Thoracic aorta (tissue), 2 donors: Measurements from ENCODE around the gene TBC1D4. TPM values are rescaled to one million over a fixed set of nuclear protein-coding genes. Genes with fewer than 3 reads are reported as not detected.

Source experiments
- ATAC-seq: fragments of 150-250 bp; one replicate; pipeline ENCODE4 v1.8.0; 2017; ENCODE audit warnings: low read depth; ENCODE audit not compliant: insufficient number of reproducible peaks, low FRiP score
- DNase-seq: peaks from one replicate; pipeline ENCODE4 v3.0.0-alpha.2; 2020; ENCODE audit warnings: low spot score
- H3K27ac ChIP-seq, 2 donors: fragments of 200-600 bp; sonication (generic); 1 replicate in 1 of 2; 2 replicates in 1 of 2; pipeline ENCODE4 v1.5.1; 2016; ENCODE audit warnings: mild to moderate bottlenecking in 2 of 2, moderate library complexity in 2 of 2
- H3K27me3 ChIP-seq: fragments of 200-600 bp; sonication (generic); replicated peaks from 2 replicates; pipeline ENCODE4 v1.6.0; 2016; ENCODE audit warnings: mild to moderate bottlenecking; ENCODE audit not compliant: insufficient read depth
- H3K36me3 ChIP-seq: fragments of 200-600 bp; sonication (generic); one replicate; pipeline ENCODE4 v1.5.1; 2016
- H3K4me1 ChIP-seq, 2 donors: fragments of 200-600 bp; sonication (generic); 1 replicate in 1 of 2; 2 replicates in 1 of 2; pipeline versions ENCODE4 v1.5.1 to v1.6.0; 2016; ENCODE audit warnings: low read depth in 2 of 2, mild to moderate bottlenecking in 1 of 2; ENCODE audit not compliant: control insufficient read depth in 1 of 2
- H3K4me3 ChIP-seq: fragments of 200-600 bp; sonication (generic); 2 replicates; pipeline ENCODE4 v1.5.1; 2016; ENCODE audit warnings: mild to moderate bottlenecking
- H3K9me3 ChIP-seq: fragments of 200-600 bp; sonication (generic); 2 replicates; pipeline ENCODE4 v1.5.1; 2016
- CTCF ChIP-seq: fragments of 200-600 bp; sonication (generic); IDR thresholded peaks from one replicate; pipeline ENCODE4 v1.5.1; 2019; ENCODE audit warnings: antibody characterized with exemption
- total RNA-seq, 2 donors: library from RNA; depleted of rRNA; stranded (reverse); fragments of >200 nt; gene quantifications; one replicate each; pipeline versions ENCODE4 v1.1.0 to v1.2.3, GENCODE V29; 2016

Gene TBC1D4
- total RNA-seq, 2 donors from 2014 or later: 15.8 to 20.3 TPM

GRCh38 chr13:75399168-75399878, 82.6 kb downstream of the TBC1D4 start:
- Histone ChIP-seq H3K27me3 (no peaks in the 10 kb centered on the region), H3K27ac (no peak overlapping the region), H3K9me3 (no peaks in the 10 kb centered on the region), H3K4me3 (no peak overlapping the region), H3K36me3 (no peaks in the 10 kb centered on the region), H3K4me1 (no peaks in the 10 kb centered on the region)
- no peak for DNase-seq
- TF ChIP-seq CTCF: no peak
- no peak for ATAC-seq

GRCh38 chr13:75398072-75398471, 83.9 kb downstream of the TBC1D4 start:
- no peak for TF ChIP-seq CTCF
- no peak for DNase-seq
- Histone ChIP-seq H3K4me1 (no peaks in the 10 kb centered on the region), H3K9me3 (no peaks in the 10 kb centered on the region), H3K4me3 (no peak overlapping the region), H3K27me3 (no peaks in the 10 kb centered on the region), H3K27ac (no peak overlapping the region), H3K36me3 (no peaks in the 10 kb centered on the region)
- no peak for ATAC-seq

- TF ChIP-seq CTCF: no peak
Observed at GRCh38 chr13:75395901-75396300, 86.1 kb downstream of the TBC1D4 start.

GRCh38 chr13:75395066-75395465, 86.9 kb downstream of the TBC1D4 start:
- DNase-seq (no peak), ATAC-seq (no peak)
- no peak overlapping the region for H3K4me3 ChIP-seq
- H3K27ac ChIP-seq: no peak overlapping the region
- H3K4me1 ChIP-seq: no peaks in the 10 kb centered on the region
- H3K9me3 ChIP-seq: no peaks in the 10 kb centered on the region
- H3K27me3 ChIP-seq: no peaks in the 10 kb centered on the region
- H3K36me3 ChIP-seq: no peaks in the 10 kb centered on the region
- no peak for TF ChIP-seq CTCF

More at GRCh38 chr13:75395901-75396300, 86.1 kb downstream of the TBC1D4 start:
- Histone ChIP-seq H3K27me3 (no peaks in the 10 kb centered on the region), H3K27ac (no peak overlapping the region), H3K9me3 (no peaks in the 10 kb centered on the region), H3K36me3 (no peaks in the 10 kb centered on the region), H3K4me3 (no peak overlapping the region), H3K4me1 (no peaks in the 10 kb centered on the region)
- DNase-seq (no peak), ATAC-seq (no peak)

- Histone ChIP-seq H3K27ac (no peak overlapping the region), H3K9me3 (no peaks in the 10 kb centered on the region), H3K4me3 (no peak overlapping the region), H3K36me3 (no peaks in the 10 kb centered on the region), H3K4me1 (no peaks in the 10 kb centered on the region), H3K27me3 (no peaks in the 10 kb centered on the region)
- ATAC-seq: no peak
- TF ChIP-seq CTCF: no peak
- no peak for DNase-seq
Observed at GRCh38 chr13:75393839-75394520, 88.0 kb downstream of the TBC1D4 start.
